C4-2B (cell line): ENCODE data around the gene SLC2A5.
"Not testable (repeated sequence)": the region's sequence is repeated elsewhere in the genome, so short reads cannot be mapped to it uniquely, and the experiment has no call there.

ENCODE experiments used
- H3K27ac ChIP-seq: fragments of 450-650 bp; 2 replicates; pipeline ENCODE4 v1.5.1; 2017
- CTCF ChIP-seq: fragments of 450-650 bp; conservative IDR thresholded peaks from 2 replicates; pipeline ENCODE4 v1.5.1; 2017; ENCODE audit warnings: mild to moderate bottlenecking
- ZFX ChIP-seq: fragments of 450-650 bp; IDR thresholded peaks from 2 replicates; pipeline ENCODE4 v1.6.1; 2017

Gene SLC2A5

GRCh38 chr1:9038881-9039760 lies 30.3 kb downstream of the SLC2A5 start:
- TF ChIP-seq ZFX (no peak), CTCF (no peak)
- no peak overlapping the region for H3K27ac ChIP-seq

- TF ChIP-seq ZFX (no peak), CTCF (no peak)
- H3K27ac ChIP-seq, result no peak overlapping the region
These were observed 31.1 kb downstream of the SLC2A5 start for GRCh38 chr1:9038338-9038650.

- H3K27ac ChIP-seq, result no peak overlapping the region
- TF ChIP-seq ZFX, result no peak
- no peak for TF ChIP-seq CTCF
These were observed 31.7 kb downstream of the SLC2A5 start for GRCh38 chr1:9037476-9038337.

- no peak overlapping the region for H3K27ac ChIP-seq
- TF ChIP-seq ZFX, result no peak
- no peak for TF ChIP-seq CTCF
These were observed 34.2 kb downstream of the SLC2A5 start for GRCh38 chr1:9035226-9035625.

GRCh38 chr1:9033363-9033762 lies 36.1 kb downstream of the SLC2A5 start:
- TF ChIP-seq CTCF (no peak), ZFX (no peak)
- H3K27ac ChIP-seq, result no peak overlapping the region

GRCh38 chr1:9031484-9032259 lies 37.8 kb downstream of the SLC2A5 start:
- TF ChIP-seq ZFX (no peak), CTCF (no peak)

GRCh38 chr1:9031077-9031476 lies 38.4 kb downstream of the SLC2A5 start:
- not testable (repeated sequence) for H3K27ac ChIP-seq

More at GRCh38 chr1:9031484-9032259, 37.8 kb downstream of the SLC2A5 start:
- H3K27ac ChIP-seq, result no peak overlapping the region
